HepG2 (cell line): ENCODE data around the gene TMEM14A.

ENCODE experiments used
- ARNTL ChIP-seq: sonication (generic); formaldehyde crosslinking; IDR thresholded peaks from 2 replicates; pipeline ENCODE4 v1.4.0; 2020; ENCODE audit warnings: mild to moderate bottlenecking, missing genetic modification reagents
- CTCF ChIP-seq: sonication (generic); formaldehyde crosslinking; IDR thresholded peaks from 2 replicates; pipeline ENCODE4 v1.5.0; 2020; ENCODE audit warnings: mild to moderate bottlenecking, missing genetic modification reagents, moderate library complexity
- ELF1 ChIP-seq: sonication (generic); formaldehyde crosslinking; IDR thresholded peaks from 2 replicates; pipeline ENCODE4 v1.4.0; 2020; ENCODE audit warnings: missing genetic modification reagents
- EP300 ChIP-seq, 3 experiments: sonication (generic) in 1 of 3; formaldehyde crosslinking in 1 of 3; IDR thresholded peaks; 2 replicates each; pipeline versions ENCODE4 v1.5.1 to v1.6.1; 2011 to 2020; ENCODE audit warnings: low read depth in 2 of 3, low read length in 2 of 3, borderline replicate concordance in 1 of 3, improper control_type of control experiment in 1 of 3, mild to moderate bottlenecking in 1 of 3, missing genetic modification reagents in 1 of 3, moderate library complexity in 1 of 3
- FOXP1 ChIP-seq, 2 experiments: fragments of 450-650 bp in 1 of 2; IDR thresholded peaks; 2 replicates each; pipeline ENCODE4 v1.6.1; 2017 to 2018; ENCODE audit warnings: antibody characterized with exemption in 1 of 2
- HDAC1 ChIP-seq: sonication (generic); formaldehyde crosslinking; IDR thresholded peaks from 2 replicates; pipeline ENCODE4 v1.5.1; 2020; ENCODE audit warnings: mild to moderate bottlenecking, missing genetic modification reagents
- ZNF30 ChIP-seq: sonication (generic); formaldehyde crosslinking; IDR thresholded peaks from 2 replicates; pipeline ENCODE4 v1.5.0; 2020; ENCODE audit warnings: mild to moderate bottlenecking, missing genetic modification reagents

- no peak for TF ChIP-seq HDAC1
- TF ChIP-seq CTCF: no peak
- no peak for TF ChIP-seq ARNTL (CRISPR knock-in tag)
- no peak for TF ChIP-seq FOXP1 (IDR thresholded peaks at IDR 0.05)
- TF ChIP-seq FOXP1 (CRISPR knock-in tag; IDR thresholded peaks at IDR 0.05): no peak
- TF ChIP-seq EP300 (IDR thresholded peaks at IDR 0.05; ENCODE audit: low read depth in 2 of 2, low read length in 2 of 2): no peak
- no peak for TF ChIP-seq EP300 (CRISPR knock-in tag; IDR thresholded peaks at IDR 0.05; ENCODE audit: borderline replicate concordance)
- TF ChIP-seq ELF1: no peak
- no peak for TF ChIP-seq ZNF30 (CRISPR knock-in tag)
Observed at GRCh38 chr6:52653151-52653550, 17.8 kb upstream of the TMEM14A start.
